GM12801 (cell line): ENCODE results near the gene CEP85.

ENCODE experiments used
- TF ChIP-seq, protein P1 (sequence below): IDR thresholded peaks from one replicate; pipeline ENCODE4 v1.5.1; 2011; ENCODE audit warnings: control low read depth; ENCODE audit not compliant: insufficient read length; ENCODE audit errors: extremely low read depth

The CEP85 gene

GRCh38 chr1:26233903-26234643 is at the start of gene CEP85:
Gene CEP85 (plus strand): TSS chr1:26234200. CDS start chr1:26239784, 5,584 bp downstream.
- TF ChIP-seq, protein P1, sequence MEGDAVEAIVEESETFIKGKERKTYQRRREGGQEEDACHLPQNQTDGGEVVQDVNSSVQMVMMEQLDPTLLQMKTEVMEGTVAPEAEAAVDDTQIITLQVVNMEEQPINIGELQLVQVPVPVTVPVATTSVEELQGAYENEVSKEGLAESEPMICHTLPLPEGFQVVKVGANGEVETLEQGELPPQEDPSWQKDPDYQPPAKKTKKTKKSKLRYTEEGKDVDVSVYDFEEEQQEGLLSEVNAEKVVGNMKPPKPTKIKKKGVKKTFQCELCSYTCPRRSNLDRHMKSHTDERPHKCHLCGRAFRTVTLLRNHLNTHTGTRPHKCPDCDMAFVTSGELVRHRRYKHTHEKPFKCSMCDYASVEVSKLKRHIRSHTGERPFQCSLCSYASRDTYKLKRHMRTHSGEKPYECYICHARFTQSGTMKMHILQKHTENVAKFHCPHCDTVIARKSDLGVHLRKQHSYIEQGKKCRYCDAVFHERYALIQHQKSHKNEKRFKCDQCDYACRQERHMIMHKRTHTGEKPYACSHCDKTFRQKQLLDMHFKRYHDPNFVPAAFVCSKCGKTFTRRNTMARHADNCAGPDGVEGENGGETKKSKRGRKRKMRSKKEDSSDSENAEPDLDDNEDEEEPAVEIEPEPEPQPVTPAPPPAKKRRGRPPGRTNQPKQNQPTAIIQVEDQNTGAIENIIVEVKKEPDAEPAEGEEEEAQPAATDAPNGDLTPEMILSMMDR: no peak

GRCh38 chr1:26184883-26185282 is 49.1 kb upstream of the CEP85 start:
- TF ChIP-seq, protein P1: no peak

DNA sequence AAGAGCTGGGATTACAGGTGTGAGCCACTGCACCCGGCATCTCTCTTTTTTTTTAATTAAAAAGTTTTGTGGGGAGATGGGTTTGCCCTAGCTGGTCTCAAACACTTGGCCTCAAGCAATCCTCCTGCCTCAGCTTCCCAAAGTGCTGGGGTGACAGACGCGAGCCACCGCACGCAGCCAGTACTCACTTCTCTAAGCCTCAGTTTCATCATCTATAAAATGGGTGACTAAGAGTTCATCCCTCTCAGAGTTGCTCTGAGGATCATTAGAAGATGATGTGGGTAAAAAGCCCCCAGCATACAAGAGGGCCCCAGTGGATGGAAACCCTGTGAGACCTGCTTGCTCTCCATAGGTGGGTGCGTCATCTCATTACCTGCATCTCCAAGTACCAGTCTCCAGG is 46.1 kb upstream of the CEP85 start:
- TF ChIP-seq, protein P1: no peak

GRCh38 chr1:26188477-26188876 is 45.5 kb upstream of the CEP85 start:
- TF ChIP-seq, protein P1: no peak

DNA sequence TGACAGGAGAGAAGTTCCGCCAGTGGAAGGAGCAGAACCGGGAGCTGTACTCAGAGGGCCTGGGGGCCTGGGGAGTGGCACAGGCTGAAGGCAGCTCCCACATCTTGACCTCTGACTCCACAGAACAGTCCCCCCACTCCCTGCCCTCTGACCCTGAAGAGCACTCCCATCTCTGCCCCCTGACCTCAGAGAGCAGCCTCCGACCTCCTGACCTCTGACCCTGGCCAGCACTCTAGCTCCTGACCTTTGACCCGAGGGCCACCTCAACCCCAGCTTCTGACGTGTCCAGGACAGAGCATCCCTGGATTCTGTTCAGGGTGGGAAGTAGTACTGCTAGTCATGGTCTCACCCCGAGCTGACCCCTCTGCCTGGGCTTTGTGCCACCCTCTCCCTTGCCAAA is 44.7 kb upstream of the CEP85 start:
- TF ChIP-seq, protein P1: no peak

DNA sequence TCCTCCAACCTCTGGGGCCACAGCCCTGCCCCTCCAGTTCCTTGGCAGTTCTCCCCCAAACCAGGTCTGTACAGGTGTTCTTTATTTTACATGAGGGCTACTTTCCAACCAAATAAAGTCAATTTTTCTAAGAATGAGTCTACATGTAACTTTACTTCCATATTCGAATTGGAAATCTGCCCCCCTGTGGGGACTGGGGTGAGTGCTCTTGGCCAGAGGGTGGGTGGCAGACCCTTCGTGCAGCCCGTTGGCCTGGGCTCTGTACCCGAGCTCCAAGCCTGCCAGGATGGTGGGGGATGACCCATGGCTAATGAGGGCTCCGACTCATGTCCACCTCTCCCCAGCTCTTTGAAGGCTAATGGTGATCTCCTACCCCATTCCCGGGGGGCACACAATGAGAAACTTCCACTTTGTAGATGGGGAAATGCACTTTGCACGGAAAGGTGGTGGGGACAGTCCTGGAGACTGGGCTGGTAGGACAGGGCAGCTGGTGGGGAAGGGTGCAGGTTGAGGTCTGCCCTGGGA is 44.2 kb upstream of the CEP85 start:
- TF ChIP-seq, protein P1: no peak

DNA sequence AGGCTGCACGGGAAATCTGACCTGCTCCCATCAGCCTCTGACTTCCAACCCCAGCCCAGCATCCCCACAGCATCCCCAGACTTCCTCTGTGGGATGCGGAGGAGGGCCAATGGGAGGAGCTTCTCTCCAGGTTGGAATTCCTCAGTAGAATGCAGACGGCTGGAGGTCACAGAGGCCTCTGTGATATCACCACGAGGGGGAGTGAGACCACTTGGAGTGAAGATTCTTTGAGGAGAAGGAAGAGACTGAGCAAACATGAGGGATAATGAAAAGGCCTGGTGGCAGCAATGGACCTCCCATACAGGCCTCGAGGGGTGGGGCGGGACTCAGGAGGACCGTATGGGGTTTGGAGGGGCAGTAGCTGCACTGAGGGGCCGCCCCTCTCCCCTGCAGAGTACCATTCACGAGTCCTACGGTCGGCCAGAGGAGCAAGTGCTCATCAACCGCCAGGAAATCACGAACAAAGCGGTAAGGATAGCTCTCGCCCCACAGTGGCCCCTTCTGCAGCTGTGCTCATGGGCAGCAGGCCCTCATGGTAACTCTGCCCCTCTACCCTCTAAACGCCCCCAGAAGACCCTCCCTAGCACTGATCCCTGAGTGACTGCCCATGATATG is 43.5 kb upstream of the CEP85 start, which contains the start of gene CATSPER4:
CATSPER4 (plus strand) TSS at position 230 of the 615 bp plus-strand sequence; CDS start at position 256, 26 bp downstream.
- TF ChIP-seq, protein P1: no peak
